ENCODE data around the gene HOTAIR.

HOTAIR gene

DNA sequence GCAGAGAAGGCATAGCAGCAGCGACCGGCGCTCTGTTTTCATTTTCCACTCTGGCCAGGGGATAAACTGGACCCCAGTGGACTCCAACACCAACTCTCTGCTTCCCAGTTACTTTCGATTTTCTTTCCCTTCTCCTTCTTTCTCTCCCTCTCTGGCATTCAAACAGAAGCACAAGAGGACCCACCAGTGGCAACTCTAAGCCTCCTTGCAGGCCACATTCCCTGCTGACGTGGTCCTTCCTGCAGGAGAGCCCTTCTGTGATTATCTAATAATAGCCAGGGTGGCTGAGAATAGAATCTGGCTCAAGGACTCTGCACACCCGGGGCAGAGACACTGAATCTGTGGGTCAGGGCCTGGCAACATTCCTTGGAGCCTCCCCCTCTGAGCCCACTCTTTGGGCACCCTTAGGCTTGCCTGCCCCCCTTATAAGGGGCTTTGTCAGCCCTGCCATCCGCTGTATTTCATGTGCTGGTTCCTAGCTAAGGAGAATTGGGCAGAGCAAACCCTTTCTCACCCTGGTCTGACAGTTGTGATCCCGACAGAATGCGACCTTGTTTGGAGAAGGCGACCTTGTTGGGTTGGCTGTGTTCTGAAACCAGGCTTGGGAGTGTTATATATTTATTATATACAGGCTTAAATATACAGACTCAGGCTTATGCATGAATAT, 45.3 kb upstream of the HOTAIR start:
- no peak overlapping the region for H3K4me3 ChIP-seq (replicated peaks; ENCODE audit: low read depth, low read length)
- DNase-seq (ENCODE audit: low read depth), result no peak
- TF ChIP-seq, protein P1, sequence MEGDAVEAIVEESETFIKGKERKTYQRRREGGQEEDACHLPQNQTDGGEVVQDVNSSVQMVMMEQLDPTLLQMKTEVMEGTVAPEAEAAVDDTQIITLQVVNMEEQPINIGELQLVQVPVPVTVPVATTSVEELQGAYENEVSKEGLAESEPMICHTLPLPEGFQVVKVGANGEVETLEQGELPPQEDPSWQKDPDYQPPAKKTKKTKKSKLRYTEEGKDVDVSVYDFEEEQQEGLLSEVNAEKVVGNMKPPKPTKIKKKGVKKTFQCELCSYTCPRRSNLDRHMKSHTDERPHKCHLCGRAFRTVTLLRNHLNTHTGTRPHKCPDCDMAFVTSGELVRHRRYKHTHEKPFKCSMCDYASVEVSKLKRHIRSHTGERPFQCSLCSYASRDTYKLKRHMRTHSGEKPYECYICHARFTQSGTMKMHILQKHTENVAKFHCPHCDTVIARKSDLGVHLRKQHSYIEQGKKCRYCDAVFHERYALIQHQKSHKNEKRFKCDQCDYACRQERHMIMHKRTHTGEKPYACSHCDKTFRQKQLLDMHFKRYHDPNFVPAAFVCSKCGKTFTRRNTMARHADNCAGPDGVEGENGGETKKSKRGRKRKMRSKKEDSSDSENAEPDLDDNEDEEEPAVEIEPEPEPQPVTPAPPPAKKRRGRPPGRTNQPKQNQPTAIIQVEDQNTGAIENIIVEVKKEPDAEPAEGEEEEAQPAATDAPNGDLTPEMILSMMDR (IDR thresholded peaks at IDR 0.05; ENCODE audit: low read length, missing control alignments), result no peak

DNA sequence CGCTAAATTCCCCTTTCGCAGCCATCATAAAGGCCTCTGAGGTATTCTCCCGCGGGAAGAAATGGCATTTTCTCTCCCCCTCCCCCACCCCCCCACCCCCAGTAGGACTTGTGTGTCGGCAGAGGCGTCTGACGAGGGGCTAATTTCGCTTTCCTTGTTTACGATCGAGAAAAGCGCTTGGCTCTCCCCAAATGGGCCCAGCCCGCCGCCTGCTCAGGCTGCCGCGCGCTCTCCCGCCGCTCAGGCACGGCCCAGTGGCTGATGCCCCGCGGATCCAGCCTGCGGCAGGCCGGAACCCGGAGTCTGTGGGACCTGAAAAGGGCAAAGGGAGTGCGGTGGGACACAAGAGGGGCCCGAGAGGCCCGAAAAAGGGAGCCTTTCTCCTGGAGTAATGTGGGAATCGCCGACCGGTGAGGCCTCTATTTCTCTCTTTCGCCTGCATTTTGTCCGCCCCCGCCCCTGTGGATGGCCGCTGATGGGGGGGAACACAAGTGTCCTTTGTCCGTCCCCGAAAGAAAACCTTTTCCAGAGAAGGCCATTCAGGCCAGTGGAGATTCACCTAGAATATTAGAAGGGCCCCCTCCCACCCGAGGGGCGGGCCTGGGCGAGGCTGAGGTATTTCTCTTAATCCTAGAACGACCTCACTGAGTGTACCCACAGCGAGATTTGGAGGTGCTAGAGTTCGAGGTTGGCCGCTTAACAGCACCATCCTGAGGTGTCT, 44.5 kb upstream of the HOTAIR start:
- TF ChIP-seq, protein P1 (IDR thresholded peaks at IDR 0.05; ENCODE audit: low read length, missing control alignments), result no peak
- H3K4me3 ChIP-seq (replicated peaks; ENCODE audit: low read depth, low read length), result no peak overlapping the region

DNA sequence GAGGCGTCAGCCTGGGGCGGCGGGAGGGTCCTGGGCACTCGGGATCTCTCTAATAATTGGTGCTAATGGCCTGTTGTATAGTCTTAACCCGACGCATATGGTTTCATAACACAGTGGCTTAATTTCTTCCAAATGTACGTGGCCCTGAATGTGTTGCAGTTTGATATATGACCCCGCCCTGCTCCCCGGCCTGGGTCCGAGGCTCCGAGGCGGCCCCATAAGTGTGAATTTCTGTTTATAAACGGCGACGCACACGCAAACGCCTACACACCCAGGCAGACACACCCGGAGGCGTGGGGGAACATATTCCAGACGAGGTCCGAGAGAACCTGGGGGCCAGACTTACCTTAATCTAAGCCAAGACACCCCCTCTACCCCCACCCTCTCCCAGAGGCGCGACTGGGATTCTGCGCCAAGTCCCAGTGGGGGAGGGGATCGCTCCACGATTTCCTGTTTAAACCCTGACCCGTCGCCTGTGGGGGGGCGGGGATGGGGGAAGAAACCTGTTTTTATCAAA, 43.8 kb upstream of the HOTAIR start:
- TF ChIP-seq, protein P1 (IDR thresholded peaks at IDR 0.05; ENCODE audit: low read length, missing control alignments), result no peak
- H3K4me3 ChIP-seq (replicated peaks; ENCODE audit: low read depth, low read length), result no peak overlapping the region
- no peak for DNase-seq (ENCODE audit: low read depth)

More for the DNA sequence above, 44.5 kb upstream of the HOTAIR start:
- no peak for DNase-seq (ENCODE audit: low read depth)

DNA sequence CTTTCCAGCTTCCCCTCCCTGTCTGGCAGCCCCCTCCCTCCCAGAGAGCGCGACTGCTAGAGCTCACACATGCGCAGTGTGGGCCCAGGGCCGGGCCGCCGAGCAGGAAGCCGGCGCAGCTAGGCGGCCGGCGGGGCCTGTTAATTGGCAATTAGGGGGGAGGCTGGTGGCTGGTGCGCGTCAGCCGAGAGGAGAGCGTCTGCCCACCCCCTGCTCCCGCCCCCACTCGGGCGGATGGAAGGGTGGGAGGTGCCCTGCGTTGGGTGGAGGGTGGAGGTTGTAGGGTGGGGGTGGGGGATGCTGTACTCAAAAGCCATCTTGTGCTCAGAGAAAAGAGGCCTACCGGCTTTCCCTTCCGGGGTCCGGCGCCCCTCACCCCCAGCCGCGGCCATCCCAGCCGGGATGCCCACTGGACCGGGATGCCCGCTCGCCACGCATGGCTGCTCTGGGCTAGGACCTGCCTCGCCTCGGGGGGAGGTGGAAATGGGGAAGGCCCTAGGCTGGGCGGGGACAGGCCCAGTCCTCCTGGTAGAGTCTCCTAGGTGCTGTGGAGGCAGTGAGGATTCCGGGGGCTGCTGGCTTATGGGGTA, 43.2 kb upstream of the HOTAIR start:
- peak; percentile 29 for DNase-seq (ENCODE audit: low read depth)
- TF ChIP-seq, protein P1 (IDR thresholded peaks at IDR 0.05; ENCODE audit: low read length, missing control alignments), result no peak
- peak overlapping the region; percentile 37 for H3K4me3 ChIP-seq (replicated peaks; ENCODE audit: low read depth, low read length)

DNA sequence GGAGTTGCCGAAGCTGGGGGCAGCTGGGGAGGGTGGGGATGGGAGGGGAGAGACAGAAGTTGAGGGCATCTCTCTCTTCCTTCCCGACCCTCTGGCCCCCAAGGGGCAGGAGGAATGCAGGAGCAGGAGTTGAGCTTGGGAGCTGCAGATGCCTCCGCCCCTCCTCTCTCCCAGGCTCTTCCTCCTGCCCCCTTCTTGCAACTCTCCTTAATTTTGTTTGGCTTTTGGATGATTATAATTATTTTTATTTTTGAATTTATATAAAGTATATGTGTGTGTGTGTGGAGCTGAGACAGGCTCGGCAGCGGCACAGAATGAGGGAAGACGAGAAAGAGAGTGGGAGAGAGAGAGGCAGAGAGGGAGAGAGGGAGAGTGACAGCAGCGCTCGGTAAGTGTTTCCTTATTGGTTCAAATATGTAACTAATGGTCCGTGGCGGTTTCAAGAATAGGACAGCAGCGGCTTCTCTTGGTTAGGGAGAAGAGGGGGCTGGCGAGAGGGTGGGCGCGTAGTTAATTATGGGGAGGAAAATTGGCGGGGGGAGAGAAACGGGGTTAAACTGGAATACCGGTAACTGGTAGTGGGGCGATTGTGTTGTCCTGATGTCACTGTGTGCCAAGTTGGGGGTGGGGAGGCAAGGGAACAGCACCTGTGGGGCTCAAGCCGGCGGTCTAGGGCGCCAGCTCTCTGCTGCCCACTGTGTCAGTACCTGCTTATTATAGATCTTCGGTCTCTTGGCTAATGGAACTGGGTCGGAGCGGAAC, 42.5 kb upstream of the HOTAIR start:
- TF ChIP-seq, protein P1 (IDR thresholded peaks at IDR 0.05; ENCODE audit: low read length, missing control alignments), result no peak
- H3K4me3 ChIP-seq (replicated peaks; ENCODE audit: low read depth, low read length), result peak overlapping the region; percentile 37
- no peak for DNase-seq (ENCODE audit: low read depth)

DNA sequence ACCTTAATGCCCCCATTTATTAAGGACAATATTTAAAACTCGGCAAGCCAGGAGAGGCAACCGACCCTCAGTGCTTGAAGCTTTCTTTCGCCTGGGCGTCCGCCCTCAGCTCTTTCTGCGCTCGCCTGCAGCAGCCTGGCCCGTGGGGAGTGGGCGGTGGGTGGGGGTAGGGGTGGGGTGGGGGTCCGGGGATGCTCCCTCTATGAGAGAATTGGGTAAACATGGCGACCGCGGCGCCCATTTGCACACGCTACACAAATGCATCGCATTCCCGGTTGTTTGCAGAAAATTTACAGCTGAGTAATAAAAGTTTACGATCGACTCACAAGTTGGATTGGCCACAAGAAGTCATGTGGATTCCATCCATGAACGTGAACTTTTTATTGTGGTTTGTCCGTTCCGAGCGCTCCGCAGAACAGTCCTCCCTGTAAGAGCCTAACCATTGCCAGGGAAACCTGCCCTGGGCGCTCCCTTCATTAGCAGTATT, 41.8 kb upstream of the HOTAIR start:
- TF ChIP-seq, protein P1 (IDR thresholded peaks at IDR 0.05; ENCODE audit: low read length, missing control alignments), result no peak
- no peak overlapping the region for H3K4me3 ChIP-seq (replicated peaks; ENCODE audit: low read depth, low read length)
- DNase-seq (ENCODE audit: low read depth), result peak; percentile 20

All from fibroblast of pulmonary artery (primary cell).